GM18909 (cell line): Measurements from ENCODE around the gene CITED2.
"Not testable (repeated sequence)": the region's sequence is repeated elsewhere in the genome, so short reads cannot be mapped to it uniquely, and the experiment has no call there.

Experiments
- ATAC-seq: cut with Tn5 transposase; IDR thresholded peaks from one replicate; pipeline ENCODE4 v1.9.1; 2021; ENCODE audit warnings: mild to moderate bottlenecking; ENCODE audit not compliant: unreplicated experiment, poor library complexity

The CITED2 gene

GRCh38 chr6:139374357-139375225 is at the start of gene CITED2:
CITED2 (minus strand) TSS chr6:139374648; CDS start chr6:139373944, 704 bp downstream.
- ATAC-seq = peak; percentile 70

GRCh38 chr6:139423037-139423703 is 48.7 kb upstream of the CITED2 start:
- ATAC-seq = no peak

GRCh38 chr6:139422105-139423036 is 47.9 kb upstream of the CITED2 start:
- no peak for ATAC-seq

GRCh38 chr6:139418481-139419132 is 44.2 kb upstream of the CITED2 start:
- ATAC-seq = no peak

GRCh38 chr6:139416146-139416545 is 41.7 kb upstream of the CITED2 start:
- ATAC-seq = no peak

- ATAC-seq = no peak
Observed at GRCh38 chr6:139415365-139415764, 40.9 kb upstream of the CITED2 start.

- ATAC-seq = not testable (repeated sequence)
Observed at GRCh38 chr6:139412103-139412502, 37.7 kb upstream of the CITED2 start.

- ATAC-seq = no peak
Observed at GRCh38 chr6:139409026-139409425, 34.6 kb upstream of the CITED2 start.

- no peak for ATAC-seq
Observed at GRCh38 chr6:139407718-139408222, 33.3 kb upstream of the CITED2 start.

- no peak for ATAC-seq
Observed at GRCh38 chr6:139406577-139407343, 32.3 kb upstream of the CITED2 start.

- no peak for ATAC-seq
Observed at GRCh38 chr6:139402876-139403386, 28.5 kb upstream of the CITED2 start.

- ATAC-seq = no peak
Observed at GRCh38 chr6:139398658-139399057, 24.2 kb upstream of the CITED2 start.

- ATAC-seq = no peak
Observed at GRCh38 chr6:139395891-139396301, 21.4 kb upstream of the CITED2 start.

- no peak for ATAC-seq
Observed at GRCh38 chr6:139395371-139395770, 20.9 kb upstream of the CITED2 start.

- ATAC-seq = no peak
Observed at GRCh38 chr6:139394027-139394649, 19.7 kb upstream of the CITED2 start.

- ATAC-seq = peak; percentile 95
Observed at GRCh38 chr6:139392794-139393193, 18.3 kb upstream of the CITED2 start.

GRCh38 chr6:139391709-139392108 is 17.3 kb upstream of the CITED2 start:
- no peak for ATAC-seq

- ATAC-seq = no peak
Observed at GRCh38 chr6:139390447-139390846, 16.0 kb upstream of the CITED2 start.
